GM19238 (cell line): Measurements from ENCODE around the gene CITED1.

Experiments used
- DNase-seq: peaks from one replicate; pipeline ENCODE4 v3.0.0; 2011; ENCODE audit warnings: low spot score; ENCODE audit not compliant: insufficient read length

Gene CITED1

DNA sequence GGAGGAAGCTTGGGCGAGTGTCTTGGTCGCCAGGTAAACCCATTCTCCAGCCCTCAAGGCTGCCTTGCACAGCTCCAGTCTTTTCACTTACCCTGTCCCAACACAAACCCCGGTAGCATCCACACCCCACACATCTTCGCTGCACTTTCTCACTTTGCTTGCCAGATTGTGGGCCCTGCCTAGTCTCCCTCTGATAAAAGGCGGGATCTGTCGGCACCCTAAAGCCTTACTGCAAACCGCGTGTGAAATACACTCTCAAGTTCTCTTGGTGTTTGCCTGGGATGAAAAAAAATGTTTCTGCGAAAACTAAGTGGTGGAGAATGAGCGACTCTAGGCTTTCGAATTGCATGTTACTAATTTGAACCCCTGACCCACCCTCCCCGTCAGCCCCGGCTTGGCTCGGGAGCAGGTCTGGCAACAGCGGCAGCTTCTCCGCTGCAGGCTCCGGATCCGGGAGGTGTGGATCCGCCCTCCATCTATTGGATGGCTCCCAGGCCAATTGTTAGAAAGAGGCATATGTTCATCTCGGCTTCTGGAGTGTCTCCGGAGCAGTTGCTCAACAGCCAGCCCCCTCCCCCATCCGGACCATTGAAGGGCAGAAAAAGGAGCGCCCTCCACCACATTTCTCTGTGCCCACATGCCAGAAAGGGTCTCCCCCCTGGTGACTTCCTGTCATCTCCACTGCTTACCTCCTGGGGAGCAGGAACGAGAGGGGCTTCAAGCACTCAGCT, 3.0 kb upstream of the CITED1 start:
- DNase-seq: no peak

DNA sequence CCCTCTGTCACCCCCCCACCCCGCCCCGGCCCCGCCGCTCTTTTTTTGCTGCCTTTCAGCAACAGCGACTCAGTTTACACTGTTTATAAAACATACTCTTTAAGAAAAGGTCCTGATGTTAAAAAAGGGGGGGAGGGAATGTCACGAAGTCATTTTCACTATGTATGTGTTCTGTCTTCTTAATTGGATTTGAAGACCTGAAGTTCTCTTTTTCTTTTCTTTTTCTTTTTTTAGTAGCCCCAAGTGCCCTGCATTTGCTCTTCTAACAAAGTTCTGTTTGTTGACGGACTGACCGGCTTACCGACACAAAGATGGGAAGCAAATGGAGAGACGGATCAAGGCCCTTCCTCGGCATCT, 2.5 kb upstream of the CITED1 start:
- no peak for DNase-seq

DNA sequence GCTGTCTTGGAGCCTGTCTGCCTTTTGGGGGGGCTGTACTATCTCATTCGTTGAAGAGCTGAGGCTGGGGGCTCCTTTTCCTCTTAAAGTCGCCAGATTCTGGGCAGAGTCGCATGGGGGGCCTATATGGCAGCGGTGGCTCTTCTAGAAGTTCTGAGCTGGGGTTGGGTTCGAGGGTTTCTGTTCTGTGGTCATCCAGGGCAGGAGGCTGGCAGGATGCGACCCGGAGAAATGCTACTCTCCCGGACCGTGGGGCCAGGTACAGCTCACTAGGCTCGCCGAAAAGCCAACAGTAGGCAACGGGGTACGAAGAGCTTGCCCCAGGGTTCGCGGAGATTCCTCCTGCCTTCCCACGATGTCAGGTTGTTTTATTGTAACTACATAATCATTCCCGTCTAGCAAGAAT, 1.9 kb upstream of the CITED1 start:
- DNase-seq: no peak

DNA sequence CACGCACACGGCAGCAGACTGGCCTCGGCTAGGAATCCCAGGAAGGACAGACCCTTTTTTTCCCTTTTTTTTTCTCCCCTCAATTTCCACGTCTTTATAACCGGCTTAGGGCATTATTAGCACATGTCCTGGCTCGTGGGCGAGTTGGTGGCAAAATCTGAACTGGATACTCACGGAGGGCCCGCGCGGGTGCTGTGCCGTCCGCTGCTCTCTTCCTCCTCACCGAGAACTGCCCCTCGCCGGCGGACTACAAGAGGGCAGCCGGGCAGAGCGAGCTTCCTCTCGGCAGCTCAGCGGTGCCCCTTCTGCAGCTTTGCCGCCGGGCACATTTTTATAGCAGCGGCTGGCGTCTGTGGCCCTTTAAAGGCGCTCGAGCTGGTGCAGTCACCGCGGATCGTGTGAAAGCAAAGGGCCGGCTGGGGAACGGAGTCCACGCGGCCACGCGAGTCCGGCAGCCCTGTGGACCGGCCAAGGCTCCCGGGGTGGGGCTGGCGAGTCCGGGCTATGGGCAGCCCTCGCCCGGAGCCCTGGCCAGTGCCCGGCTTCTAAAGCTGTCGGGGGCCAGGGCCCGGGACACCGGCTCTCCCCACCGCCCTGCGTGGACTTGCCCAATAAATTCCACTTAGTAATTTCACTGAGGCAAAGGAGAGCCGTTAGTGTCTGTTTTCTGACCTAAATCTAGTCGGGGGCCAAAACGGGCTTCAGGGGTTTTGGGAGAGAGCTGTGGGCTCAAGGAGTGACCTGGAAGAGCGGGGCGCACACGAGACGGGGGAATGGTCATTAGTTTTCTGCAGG, 1.3 kb upstream of the CITED1 start:
- DNase-seq: no peak

DNA sequence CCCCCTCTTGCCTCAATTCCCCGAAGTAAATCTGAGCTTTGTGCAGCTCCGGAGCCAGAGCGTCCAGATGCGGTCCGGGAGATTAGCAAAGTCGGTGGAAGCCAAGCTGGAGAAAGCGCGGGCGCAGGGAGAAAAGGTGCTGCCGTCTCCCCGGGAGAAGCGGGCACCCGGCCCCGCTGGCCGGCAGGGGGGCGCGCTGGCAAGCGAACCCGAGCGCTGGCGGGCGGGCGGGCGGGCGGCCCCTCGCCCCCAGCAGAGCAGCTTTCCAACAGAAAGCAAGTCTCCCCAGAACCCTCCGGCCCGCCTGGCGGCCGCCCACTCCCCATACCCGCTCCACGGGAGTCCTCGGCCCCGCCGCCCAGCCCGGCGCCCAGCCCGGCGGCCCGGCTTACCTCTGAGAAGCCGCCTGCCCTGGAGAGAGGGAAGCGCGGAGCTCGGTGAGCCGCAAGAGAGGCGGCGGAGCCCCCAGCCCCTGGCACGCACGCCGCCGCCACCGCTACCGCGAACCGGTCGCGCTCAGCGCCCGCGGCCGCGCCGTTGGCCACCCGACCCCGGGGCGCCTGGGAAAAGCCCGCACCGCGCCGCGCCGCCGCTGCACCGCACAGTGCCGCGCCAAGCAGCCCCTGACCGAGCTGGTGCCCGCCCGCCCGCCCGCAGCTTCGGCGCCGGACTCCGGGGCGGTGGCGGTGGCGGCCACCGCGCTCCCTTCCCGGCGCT, 529 bp upstream of the CITED1 start:
- no peak for DNase-seq

DNA sequence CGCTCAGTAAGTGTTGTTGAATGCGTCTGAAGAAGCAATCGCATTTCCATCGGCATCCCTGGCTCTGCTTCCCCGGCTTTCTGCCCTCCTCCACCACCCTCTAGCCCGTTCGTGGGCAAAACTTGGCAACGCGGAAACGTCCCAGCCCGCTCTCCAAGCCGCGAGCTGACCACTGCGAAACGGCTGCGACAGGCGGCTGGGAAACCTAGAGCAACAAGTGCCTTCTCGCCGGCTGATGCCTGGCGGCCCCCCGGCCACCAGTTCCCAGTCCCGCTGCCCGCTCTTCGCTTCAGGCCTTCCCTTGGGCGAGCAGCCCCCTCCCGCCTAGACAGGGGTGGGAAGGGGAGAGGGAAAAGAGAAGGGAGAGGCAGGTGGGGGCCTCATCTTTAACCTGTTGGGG, 837 bp downstream of the CITED1 start:
- no peak for DNase-seq

DNA sequence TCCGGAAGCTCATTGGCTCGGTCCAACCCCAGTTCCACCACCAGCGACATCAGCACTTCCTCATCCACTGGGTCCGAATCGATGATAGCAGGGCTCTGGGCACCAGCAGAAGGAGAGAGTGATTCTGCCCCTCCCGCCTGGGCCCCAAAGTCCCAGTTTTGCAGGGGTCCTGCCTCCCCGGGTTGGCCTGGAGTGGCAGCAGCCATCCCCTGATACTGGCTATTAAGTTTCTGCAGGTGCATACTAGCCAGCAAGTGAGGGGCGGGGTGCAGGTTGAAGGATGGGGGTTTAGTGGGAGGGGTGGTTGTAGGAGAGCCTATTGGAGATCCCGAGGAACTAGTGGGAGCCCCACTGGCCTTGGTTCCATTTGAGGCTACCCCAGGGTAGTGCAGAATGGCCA, 3.9 kb downstream of the CITED1 start:
- no peak for DNase-seq

DNA sequence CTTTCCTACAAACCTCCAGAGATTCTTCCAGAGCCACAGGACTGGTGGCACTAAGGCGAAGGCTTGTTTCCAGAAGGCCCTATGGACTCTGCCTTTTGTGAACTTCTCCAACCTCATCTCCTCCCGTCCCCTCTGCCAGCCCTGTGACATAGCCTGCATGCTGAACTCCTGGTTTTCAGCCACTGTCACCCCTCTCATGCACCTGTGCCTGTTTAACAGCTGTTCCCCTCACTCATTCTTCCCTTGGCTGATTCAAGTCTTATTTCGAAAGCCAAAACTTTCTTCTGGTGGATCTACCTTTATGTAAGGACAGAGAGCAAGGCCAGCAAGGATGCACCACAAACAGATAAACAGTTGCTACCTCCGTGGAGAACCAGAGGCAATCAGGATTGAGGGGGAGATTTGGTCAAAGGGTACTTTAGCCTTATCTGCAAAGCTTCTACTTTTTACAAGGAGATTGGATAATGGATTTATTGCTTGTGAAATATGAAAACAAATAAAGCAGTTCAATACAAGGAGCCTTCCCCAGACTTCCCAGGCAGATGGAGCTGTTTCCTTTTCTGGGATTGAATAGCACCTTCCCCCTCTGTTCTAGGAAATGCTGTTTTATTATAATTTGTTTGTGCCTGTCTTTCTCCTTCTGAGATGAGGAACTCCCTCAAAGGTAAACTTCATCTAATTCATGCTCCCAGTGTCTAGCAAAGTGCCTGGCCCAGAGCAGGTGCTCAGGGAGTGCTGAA, 5.7 kb downstream of the CITED1 start:
- no peak for DNase-seq

DNA sequence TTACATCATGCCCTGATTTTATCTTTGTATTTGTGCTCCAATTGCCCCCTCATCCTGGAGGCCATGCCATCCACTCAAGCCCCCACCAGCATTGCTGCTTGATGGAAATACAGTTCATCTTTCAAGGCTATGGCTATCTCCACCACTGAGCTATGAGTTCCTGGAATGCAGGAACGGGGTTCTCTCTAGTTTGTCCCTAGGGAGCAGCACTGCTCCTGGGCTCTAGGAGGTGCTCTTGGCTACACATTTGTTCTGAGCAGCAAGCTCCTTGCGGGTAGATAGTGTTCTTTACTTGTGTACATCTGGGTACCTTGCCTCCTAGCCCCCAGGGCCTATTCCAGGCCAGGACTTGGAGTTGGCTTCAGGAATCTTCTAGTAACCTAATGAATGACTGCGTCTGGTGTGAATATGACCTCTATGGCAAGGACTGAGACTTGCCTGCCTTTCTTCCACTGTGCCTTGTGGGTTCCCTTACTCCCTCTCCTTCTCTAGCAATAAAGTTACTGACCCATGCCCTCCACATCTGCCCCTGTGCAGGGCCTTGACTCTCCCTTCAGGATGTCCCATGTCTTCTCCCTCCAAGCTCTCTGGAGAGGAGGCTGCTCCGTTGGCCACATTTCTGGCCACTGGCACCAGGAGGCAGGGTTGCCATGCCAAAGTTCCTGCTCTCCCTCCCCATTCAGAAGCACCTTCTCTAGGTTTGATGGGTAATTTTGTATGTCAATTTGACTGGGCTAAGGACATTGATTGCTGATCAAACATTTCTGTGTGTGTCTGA, 7.6 kb downstream of the CITED1 start:
- no peak for DNase-seq

DNA sequence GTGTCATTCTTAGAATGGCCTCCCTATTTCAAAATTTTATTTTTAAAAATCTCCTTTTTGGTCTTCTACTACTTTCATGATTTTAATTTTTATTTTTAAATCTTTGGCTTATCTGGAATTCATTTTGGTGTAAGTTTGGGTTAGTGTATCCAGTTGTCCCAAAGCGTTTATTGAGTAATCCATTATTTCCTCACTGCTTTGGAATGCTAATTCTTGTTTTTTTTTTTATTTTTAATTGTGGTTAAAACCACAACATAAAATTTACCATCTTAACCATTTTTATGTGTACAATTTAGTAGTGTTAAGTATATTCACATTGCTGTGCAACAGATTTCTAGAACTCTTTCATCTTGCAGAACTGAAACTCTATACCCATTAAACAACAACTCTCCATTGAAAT, 8.7 kb downstream of the CITED1 start:
- no peak for DNase-seq

DNA sequence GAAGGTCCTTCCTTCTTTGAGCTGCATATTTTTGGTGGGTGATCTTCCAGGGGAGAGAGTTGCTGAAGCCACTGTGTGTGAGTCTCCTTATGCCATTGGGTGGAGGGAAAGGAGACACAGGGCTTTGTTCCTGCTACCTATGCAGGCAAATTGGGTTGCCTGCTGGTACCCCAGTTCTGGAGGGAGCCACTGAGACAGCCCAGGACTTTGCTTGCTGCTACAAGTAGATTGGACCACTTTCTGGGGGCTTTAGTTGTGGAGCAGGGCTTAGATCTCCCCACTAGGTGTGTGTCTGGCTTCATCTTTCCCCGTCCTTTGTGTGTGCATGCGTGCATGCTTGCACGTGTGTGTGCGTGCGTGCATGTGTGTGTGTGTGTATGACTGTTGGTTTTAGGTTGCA, 10.0 kb downstream of the CITED1 start:
- DNase-seq: no peak

DNA sequence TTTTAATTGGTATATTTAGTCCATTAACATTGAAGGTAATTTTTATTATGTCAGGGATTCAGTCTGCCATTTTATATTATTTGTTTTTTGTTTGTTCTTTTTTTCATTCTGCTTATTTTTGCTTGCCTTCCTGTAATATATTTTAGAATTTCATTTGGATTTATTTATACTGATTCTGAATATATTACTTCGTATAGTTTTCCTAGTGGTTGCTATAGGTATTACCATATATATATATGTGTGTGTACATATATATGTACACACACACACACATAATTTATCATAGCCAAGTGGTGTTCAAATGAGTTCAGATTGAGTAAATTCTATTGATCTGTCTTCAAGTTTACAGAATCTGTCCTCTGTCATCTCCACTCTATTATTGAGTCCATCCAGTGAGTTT, 11.2 kb downstream of the CITED1 start:
- no peak for DNase-seq

DNA sequence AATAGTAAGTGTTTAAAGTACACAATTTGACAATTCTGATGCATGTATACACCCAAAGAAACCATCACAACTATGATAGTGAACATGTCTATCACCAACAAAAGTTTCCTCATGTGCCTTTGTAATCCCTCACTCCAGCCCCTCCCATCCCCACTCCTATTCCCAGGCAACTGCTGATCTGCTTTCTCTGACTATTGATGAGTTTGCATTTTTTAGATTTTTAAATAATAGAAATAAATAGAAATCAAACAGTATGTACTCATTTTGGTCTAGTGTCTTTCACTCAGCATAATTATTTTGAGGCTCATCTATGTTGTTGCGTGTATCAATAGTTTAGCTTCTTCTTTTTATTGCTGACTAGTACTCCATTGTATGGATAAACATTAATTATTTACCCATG, 23.4 kb downstream of the CITED1 start:
- no peak for DNase-seq

DNA sequence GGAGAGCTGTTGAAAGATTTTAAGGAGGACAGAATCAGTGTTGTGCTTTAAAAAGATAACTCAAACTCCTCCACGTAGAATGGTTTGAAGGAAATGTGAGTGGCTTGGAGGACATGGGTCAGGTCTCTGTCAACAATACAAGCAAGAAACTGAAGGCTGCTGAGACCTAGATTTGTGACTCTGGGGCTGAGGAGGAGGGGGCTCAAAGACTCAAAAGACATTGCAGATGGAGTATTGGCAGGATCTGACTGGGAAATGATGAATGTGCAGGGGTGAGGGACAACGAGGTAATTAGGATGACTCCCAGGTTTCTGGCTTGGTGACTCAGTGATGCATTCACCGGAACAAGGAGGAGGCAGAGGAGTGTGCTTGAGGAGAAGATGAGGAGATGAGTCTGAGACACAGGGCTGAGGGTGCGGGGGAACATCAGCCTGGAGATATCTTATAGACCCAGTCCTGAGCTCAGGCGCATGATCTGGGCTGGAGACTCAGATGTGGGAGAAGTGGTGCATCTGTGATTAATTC, 25.3 kb downstream of the CITED1 start:
- DNase-seq: no peak

DNA sequence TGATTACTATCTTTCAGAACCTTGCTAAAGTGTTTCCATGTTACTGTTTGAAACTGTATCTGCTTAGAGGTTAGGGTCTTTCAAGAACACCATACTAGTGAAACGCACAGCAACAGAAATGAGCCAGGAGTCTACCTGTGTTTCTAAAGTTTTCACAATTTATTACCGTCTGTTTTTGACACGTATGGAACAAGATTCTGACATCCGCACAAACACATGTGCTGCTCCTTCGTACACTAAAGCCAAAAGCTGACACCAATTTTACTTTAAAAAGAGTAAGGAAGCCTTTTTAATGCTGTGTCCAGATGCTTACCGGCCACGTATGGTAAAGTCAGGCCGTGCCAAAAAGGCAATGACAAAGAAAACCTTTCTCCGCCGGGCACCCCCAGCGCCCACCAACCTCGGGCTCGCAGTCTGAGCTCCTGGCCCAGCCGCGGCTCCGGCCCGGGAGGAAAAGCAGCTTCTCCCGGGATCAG, 29.2 kb downstream of the CITED1 start:
- DNase-seq: no peak

DNA sequence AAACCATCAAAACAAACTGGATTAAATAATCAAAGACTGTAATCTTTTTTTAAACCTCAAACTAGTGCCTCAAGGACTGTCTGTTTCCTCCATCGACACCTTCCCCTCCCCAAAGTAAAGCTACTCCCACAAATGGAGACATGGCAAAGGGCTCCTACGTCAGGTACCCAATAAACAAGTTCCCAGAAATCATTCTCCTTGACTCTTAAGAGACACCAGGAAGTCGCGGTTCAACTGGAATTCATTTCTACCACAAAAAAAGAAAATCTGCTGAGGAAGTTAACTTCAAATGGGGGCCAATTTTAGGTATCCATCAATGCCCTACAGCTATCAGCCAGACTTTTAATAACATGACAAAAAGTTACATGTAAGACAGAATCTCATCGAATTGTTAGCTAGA, 31.2 kb downstream of the CITED1 start:
- no peak for DNase-seq

DNA sequence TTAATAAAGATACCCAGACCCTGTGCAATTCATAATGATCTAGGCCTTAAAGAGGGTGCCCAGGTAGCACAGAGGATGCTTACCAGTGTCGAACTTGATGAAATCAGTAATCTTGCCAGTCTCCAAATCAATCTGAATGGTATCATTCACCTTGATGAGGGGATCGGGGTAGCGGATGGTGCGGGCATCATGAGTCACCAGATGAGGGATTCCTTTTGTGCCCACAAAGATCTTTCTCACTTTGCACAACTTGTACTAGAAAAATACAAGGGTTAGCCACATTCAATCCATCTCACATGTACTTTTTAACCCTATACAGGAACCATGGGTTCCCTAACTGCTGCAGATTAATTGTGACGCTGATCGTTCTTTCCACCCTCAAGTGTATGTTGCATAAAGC, 32.0 kb downstream of the CITED1 start:
- no peak for DNase-seq

DNA sequence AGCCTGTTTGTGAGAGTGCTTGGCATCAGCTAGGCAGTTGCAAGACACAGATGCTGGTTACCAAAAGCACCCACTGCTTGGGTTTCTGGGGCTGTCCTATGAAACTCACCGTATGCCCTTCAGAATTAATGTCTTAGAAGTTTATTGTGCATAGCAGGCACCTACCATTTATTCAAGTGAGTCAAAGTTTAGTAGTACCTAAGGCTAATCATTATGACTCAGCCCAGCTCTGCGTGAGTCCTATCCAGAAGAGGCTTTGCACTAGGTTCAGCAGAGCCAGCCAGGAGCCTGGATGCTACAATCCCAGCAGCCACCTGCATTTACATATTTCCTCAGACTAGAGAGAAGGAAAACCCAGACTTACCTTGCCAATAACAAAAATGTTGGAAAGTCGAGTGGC, 32.8 kb downstream of the CITED1 start:
- DNase-seq: no peak

DNA sequence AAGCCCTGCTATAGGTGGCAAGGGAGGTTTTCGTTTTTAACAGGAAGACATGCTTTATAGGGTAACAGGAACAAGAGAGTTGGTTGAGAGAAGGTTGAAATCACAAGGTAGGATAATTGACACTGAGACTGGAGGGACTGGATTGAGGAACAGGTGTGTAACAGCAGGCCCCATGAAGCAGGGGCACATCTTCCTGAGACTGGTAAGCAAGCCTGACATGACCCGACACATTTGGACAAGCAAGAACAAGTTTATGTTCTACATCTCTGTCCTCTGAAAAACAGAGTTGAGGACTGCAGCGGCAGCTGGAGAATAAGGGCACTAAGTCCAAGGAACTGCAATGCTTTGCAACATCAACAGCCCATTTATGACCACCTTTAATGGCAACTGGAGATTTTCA, 33.9 kb downstream of the CITED1 start:
- no peak for DNase-seq

DNA sequence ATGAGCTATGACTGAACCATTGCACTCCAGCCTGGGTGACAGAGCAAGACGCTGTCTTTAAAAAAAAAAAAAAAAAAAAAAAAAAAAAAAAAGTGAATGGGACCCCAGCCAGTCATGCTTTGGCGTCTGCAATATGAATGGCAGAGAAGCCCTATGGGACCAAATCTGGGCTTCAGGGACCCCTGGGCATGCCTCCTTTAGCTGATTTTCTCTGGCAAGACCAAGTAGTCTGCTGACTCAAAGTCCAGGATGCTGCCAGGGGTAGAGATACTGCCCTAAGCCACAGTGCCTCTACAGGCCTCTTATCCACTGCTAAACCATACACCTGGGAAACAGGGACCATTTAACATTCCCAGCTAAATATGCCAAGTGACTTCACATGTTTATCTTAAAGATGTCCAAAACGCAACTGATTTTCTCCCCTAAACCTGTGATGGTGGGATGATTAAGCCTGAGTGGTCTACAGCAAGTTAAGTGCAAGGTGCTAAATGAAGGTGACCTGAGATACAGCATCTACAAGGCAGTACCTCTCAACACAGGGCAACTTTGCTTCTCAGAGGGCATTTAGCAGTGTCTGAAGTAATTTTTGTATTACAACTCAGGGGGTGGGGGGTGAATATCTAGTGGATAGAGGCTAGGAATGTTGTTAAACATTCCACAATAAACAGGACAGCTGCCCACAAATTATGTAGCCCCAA, 34.5 kb downstream of the CITED1 start:
- DNase-seq: no peak
